ENCODE data around the gene GFRA1.

The GFRA1 gene

GRCh38 chr10:116272440-116273283 lies at the start of gene GFRA1:
Gene GFRA1, minus strand, starts transcription at chr10:116273206. Its CDS starts 1,177 bp downstream, at chr10:116272029.
- peak within 1 kb of the TSS; percentile 41 for H3K4me3 ChIP-seq (ENCODE audit: low read depth, low read length)
- TF ChIP-seq CTCF (conservative IDR thresholded peaks at IDR 0.05; ENCODE audit: low read depth, low read length): no peak
- DNase-seq (ENCODE audit: low read depth): no peak

GRCh38 chr10:116316503-116316902 lies 43.5 kb upstream of the GFRA1 start:
- H3K4me3 ChIP-seq (ENCODE audit: low read depth, low read length): no peak overlapping the region
- TF ChIP-seq CTCF (conservative IDR thresholded peaks at IDR 0.05; ENCODE audit: low read depth, low read length): no peak
- no peak for DNase-seq (ENCODE audit: low read depth)

- TF ChIP-seq CTCF (conservative IDR thresholded peaks at IDR 0.05; ENCODE audit: low read depth, low read length): no peak
- no peak overlapping the region for H3K4me3 ChIP-seq (ENCODE audit: low read depth, low read length)
- no peak for DNase-seq (ENCODE audit: low read depth)
Observed at GRCh38 chr10:116312548-116312947, 39.5 kb upstream of the GFRA1 start.

- TF ChIP-seq CTCF (conservative IDR thresholded peaks at IDR 0.05; ENCODE audit: low read depth, low read length): no peak
- DNase-seq (ENCODE audit: low read depth): no peak
- no peak overlapping the region for H3K4me3 ChIP-seq (ENCODE audit: low read depth, low read length)
Observed at GRCh38 chr10:116311706-116312490, 38.9 kb upstream of the GFRA1 start.

GRCh38 chr10:116311016-116311415 lies 38.0 kb upstream of the GFRA1 start:
- no peak overlapping the region for H3K4me3 ChIP-seq (ENCODE audit: low read depth, low read length)
- no peak for DNase-seq (ENCODE audit: low read depth)
- TF ChIP-seq CTCF (conservative IDR thresholded peaks at IDR 0.05; ENCODE audit: low read depth, low read length): no peak

GRCh38 chr10:116307455-116307854 lies 34.4 kb upstream of the GFRA1 start:
- no peak overlapping the region for H3K4me3 ChIP-seq (ENCODE audit: low read depth, low read length)
- TF ChIP-seq CTCF (conservative IDR thresholded peaks at IDR 0.05; ENCODE audit: low read depth, low read length): no peak
- DNase-seq (ENCODE audit: low read depth): no peak
